IPS-18a (cell line): ENCODE results near the gene TUBB2B.

Source experiments
- H3K27ac ChIP-seq: one replicate; pipeline ENCODE4 v1.5.1; 2013; ENCODE audit warnings: low read length
- H3K27me3 ChIP-seq: one replicate; pipeline ENCODE4 v1.6.1; 2013; ENCODE audit warnings: mild to moderate bottlenecking, low read length; ENCODE audit not compliant: control insufficient read depth, insufficient read depth
- H3K36me3 ChIP-seq: one replicate; pipeline ENCODE4 v1.6.1; 2013; ENCODE audit warnings: low read depth, low read length; ENCODE audit not compliant: control insufficient read depth
- H3K4me1 ChIP-seq: one replicate; pipeline ENCODE4 v1.6.1; 2013; ENCODE audit warnings: low read depth, low read length; ENCODE audit not compliant: control insufficient read depth
- H3K4me3 ChIP-seq: one replicate; pipeline ENCODE4 v1.5.1; 2013; ENCODE audit warnings: low read length
- H3K9ac ChIP-seq: one replicate; pipeline ENCODE4 v1.6.1; 2013; ENCODE audit warnings: mild to moderate bottlenecking, low read length, moderate library complexity
- H3K9me3 ChIP-seq: one replicate; pipeline ENCODE4 v1.6.1; 2013; ENCODE audit warnings: low read depth, low read length; ENCODE audit not compliant: control insufficient read depth

The TUBB2B gene

DNA sequence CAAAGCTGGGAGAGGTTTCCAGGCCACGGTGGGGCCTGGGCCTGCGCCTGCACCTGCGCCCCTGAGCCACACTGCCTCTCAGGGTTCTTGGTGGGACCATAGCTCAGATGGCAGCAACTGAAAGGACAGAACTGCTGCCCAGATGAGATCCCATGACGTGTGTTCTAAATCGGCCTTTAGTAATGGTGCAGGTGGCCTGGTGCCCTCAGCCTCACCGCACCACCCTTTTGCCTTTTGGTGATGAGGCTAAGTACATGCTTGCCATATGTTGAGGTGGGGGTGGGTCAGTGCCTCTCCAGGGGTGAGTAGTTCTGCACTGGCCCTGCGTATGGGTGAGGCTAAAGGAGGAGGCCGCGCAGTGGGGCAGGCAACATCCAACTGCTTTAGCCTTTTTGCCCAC is 38.7 kb upstream of the TUBB2B start:
- H3K4me3 ChIP-seq, result no peak overlapping the region
- H3K9me3 ChIP-seq, result no peaks in the 10 kb centered on the region
- H3K27me3 ChIP-seq, result no peaks in the 10 kb centered on the region
- H3K27ac ChIP-seq, result no peak overlapping the region
- H3K36me3 ChIP-seq, result peaks cover 46% of the 10 kb centered on the region
- H3K9ac ChIP-seq, result no peak overlapping the region
- no peaks in the 10 kb centered on the region for H3K4me1 ChIP-seq

DNA sequence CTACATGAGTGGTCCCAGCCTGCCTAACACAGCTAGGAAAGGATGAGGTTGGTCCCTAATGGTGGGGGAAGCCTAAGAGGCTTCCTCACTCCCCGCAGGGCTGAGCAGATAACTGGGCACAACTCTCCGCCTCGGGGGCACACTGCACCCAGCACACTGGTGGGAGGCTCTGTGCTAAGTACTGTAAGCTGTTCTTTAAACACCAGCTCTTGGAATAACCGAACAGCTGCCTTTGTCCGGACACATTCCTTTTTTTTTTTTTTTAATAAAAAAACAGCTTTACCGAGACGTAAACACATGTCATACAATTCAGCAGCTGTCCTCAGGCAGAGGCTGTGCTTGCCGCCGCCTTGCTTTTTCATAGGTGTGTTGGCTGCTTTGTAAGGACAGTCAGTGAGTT is 38.2 kb upstream of the TUBB2B start:
- Histone ChIP-seq H3K36me3 (peaks cover 42% of the 10 kb centered on the region), H3K4me1 (peaks cover 3% of the 10 kb centered on the region), H3K9ac (no peak overlapping the region), H3K4me3 (no peak overlapping the region), H3K27ac (no peak overlapping the region), H3K9me3 (no peaks in the 10 kb centered on the region), H3K27me3 (no peaks in the 10 kb centered on the region)

DNA sequence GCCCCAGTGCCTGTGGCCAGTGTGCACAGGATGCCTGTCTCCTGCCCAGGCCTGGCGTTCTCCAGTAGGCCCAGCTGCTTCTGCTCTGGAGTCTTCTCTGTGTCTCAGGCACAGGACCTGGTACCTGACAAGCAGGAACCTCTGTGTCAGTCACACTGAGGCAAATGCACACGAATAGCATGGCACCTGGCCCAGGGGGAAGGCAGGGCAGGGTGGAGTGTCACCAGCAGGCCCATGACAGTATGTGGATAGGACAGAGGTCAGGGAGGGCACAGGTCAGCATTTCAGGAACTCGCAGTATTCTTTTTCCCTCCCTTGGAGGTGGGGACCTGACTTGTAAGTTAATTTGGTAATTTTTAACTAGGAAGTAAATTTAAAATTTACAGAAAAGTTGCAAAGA is 36.9 kb upstream of the TUBB2B start:
- peaks cover 7% of the 10 kb centered on the region for H3K4me1 ChIP-seq

DNA sequence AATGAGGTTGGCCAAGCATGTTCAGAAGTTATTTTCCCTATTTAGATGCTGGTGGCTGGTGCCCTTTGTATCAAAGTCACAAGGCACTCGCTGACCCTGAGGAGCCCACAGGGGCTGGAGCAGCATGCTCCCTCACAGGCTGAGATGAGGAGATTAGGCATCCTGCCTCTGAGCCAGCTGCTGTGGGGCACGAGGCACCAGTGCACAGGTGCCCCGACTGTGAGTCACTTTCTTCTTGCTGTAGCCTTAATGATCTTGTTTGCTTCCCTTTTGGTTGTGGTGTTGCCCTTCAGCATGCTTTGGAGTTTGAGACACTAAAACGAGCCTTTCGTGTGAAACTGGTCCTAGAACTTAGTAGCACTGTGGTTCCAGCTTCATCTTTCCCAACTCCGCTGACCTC is 35.6 kb upstream of the TUBB2B start:
- no peak overlapping the region for H3K27ac ChIP-seq
- H3K36me3 ChIP-seq, result peaks cover 24% of the 10 kb centered on the region

More for the DNA sequence above, 36.9 kb upstream of the TUBB2B start:
- H3K36me3 ChIP-seq, result peaks cover 34% of the 10 kb centered on the region
- H3K9me3 ChIP-seq, result no peaks in the 10 kb centered on the region
- no peak overlapping the region for H3K27ac ChIP-seq
- no peaks in the 10 kb centered on the region for H3K27me3 ChIP-seq
- no peak overlapping the region for H3K4me3 ChIP-seq
- no peak overlapping the region for H3K9ac ChIP-seq

DNA sequence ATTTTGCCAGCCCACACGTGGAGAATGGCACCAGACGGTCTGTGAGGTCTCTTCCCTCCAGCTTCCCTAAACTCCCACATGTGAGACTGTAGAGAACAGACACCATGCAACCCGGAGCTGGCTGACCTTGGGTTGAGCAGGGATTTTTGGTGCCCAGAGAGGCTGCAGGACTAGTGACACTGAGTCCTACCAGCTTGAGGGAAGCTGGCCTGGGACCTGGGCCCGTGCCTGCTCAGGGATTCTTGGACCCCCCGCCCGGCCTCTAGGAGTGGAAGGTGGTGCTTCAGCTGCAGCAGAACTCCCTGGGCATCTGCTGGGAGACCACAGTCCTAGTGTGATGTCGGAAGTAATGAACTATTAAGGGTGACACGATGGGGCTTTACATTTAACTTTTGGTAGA is 34.5 kb upstream of the TUBB2B start:
- peaks cover 18% of the 10 kb centered on the region for H3K36me3 ChIP-seq
- no peaks in the 10 kb centered on the region for H3K27me3 ChIP-seq
- H3K4me3 ChIP-seq, result no peak overlapping the region
- no peaks in the 10 kb centered on the region for H3K9me3 ChIP-seq
- H3K9ac ChIP-seq, result no peak overlapping the region
- no peak overlapping the region for H3K27ac ChIP-seq
- peaks cover 12% of the 10 kb centered on the region for H3K4me1 ChIP-seq

More for the DNA sequence above, 35.6 kb upstream of the TUBB2B start:
- Histone ChIP-seq H3K4me1 (peaks cover 10% of the 10 kb centered on the region), H3K9me3 (no peaks in the 10 kb centered on the region), H3K9ac (no peak overlapping the region), H3K27me3 (no peaks in the 10 kb centered on the region), H3K4me3 (no peak overlapping the region)

DNA sequence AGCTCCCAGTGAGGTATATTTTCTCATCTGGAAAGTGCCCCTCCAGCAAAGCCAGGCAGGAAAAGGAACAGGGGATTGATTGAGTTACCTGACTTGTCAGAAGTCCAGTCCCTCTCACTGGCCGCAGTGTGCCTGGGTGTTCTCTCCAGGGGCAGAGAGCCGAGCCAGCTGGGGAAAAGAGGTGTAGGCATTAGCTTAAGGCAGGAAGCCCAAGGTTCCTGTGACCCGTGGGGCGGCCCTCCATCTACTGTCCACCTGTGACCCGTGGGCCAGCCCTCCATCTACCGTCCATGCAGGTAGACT is 34.0 kb upstream of the TUBB2B start:
- Histone ChIP-seq H3K9ac (no peak overlapping the region), H3K4me1 (peaks cover 12% of the 10 kb centered on the region), H3K36me3 (peaks cover 18% of the 10 kb centered on the region), H3K9me3 (no peaks in the 10 kb centered on the region), H3K27ac (no peak overlapping the region), H3K27me3 (no peaks in the 10 kb centered on the region), H3K4me3 (no peak overlapping the region)

DNA sequence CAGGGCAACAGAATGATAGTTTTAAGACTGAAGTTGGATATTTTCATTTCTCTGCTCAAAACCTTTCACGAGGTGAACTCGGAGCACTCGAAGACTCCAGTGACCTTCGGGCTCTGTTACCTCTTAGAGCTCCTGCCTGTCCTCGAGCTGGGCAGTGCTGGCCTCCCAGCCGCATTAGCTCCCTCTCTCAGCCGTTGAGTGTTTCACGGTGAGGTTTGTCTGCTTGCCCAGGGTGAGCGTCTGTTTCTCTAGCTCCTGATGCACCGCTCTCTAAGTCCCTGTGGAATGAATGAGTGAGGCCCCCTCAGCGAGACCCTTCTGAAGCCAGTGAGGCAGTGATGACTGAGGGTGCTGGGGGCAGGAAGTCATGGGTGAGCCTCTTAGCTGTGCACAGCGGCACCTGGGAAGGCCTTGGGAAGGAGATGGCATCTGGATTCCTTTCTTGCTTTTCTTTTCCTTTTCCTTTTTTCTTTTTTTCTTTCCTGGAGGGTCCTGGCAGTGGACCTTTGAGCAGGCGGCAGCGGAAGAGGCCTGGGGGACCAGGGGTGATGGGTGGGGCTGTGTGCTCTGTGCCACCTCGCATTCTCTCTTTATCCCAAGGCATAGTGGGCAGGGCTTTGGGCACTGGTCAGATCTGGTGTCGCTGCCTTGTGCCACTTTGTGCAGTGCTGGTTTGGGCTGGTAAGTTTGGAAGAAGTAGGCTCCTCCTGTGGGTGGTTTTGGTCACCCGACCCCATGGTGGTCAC is 33.5 kb upstream of the TUBB2B start:
- no peak overlapping the region for H3K9ac ChIP-seq

DNA sequence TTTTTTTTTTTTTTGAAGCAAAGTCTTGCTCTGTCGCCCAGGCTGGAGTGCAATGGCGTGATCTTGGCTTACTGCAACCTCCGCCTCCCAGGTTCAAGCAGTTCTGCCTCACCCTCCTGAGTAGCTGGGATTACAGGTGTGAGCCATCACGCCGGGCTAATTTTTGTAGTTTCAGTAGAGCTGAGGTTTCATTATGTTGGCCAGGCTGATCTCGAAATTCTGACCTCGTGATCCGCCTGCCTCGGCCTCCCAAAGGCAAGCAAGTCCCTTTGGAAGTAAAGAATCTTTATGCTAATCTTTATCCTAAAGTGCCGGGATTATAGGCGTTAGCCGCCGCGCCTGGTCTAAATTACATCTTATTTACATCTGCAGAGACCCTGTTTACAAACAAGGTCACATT is 32.8 kb upstream of the TUBB2B start:
- Histone ChIP-seq H3K4me3 (peak overlapping the region; percentile 31), H3K36me3 (peaks cover 18% of the 10 kb centered on the region), H3K27ac (no peak overlapping the region), H3K9ac (no peak overlapping the region), H3K9me3 (no peaks in the 10 kb centered on the region), H3K4me1 (peaks cover 12% of the 10 kb centered on the region), H3K27me3 (no peaks in the 10 kb centered on the region)

More for the DNA sequence above, 33.5 kb upstream of the TUBB2B start:
- no peaks in the 10 kb centered on the region for H3K27me3 ChIP-seq
- H3K4me3 ChIP-seq, result peak overlapping the region; percentile 31
- H3K27ac ChIP-seq, result no peak overlapping the region
- H3K4me1 ChIP-seq, result peaks cover 12% of the 10 kb centered on the region
- no peaks in the 10 kb centered on the region for H3K9me3 ChIP-seq
- H3K36me3 ChIP-seq, result peaks cover 18% of the 10 kb centered on the region

DNA sequence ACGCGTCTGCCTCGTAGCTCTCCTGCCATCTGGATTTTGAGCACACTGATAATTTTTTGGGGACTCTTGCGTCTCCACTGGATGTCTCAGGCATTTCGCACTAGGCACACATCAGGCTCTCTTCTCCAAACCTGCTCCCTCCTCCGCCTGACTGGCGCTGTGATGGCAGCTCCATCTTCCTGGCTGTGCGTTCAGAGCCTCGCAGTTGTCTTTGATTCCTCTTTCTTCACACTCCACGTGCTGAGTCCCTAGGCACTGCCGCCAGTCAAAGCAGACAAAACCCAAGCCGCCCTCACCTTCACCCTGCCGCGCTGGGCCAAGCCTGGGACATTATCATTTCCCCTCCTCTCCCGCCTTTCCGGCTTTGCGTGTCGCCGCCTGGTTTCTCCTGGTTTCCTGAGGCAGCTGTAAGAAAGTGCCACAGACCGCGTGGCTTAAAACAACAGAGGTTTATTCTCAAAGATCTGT is 32.1 kb upstream of the TUBB2B start:
- Histone ChIP-seq H3K27ac (peak overlapping the region; percentile 65), H3K27me3 (no peaks in the 10 kb centered on the region), H3K9me3 (no peaks in the 10 kb centered on the region), H3K36me3 (peaks cover 11% of the 10 kb centered on the region), H3K4me1 (peaks cover 12% of the 10 kb centered on the region), H3K9ac (peak overlapping the region; percentile 86), H3K4me3 (peak overlapping the region; percentile 90)

DNA sequence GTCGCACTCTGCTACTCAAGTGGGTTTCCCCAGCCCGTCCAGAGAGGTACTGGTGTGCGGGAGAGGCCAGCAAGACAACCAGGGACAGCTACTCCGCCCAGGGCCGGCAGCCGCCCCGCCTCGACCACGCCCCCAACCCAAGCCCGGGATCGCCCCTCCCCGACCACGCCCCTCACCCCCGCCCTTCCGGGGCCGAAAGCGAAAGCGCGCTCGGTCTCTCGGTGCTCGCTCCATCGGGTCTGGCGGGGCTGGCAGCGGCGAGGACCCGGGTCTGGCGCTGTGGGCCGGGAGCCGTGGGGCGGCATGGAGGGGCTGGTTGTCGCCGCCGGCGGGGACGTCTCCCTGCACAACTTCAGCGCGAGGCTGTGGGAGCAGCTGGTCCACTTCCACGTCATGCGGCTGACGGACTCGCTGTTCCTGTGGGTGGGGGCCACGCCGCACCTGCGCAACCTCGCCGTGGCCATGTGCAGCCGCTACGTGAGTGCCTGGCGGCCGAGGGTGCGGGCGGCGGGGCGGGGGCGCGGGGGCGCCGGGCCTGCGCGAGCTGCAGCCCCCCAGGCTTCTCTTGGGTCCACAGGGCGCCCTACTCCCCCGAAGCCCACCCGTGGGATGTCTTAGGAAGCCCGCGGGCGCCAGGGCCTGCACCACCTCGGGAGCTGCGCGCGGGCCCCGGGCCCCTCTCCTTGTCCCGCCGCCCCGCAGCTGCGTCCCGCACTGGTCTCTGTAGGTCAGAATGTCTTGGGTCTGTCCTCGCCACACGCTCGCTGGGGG is 31.5 kb upstream of the TUBB2B start, which contains the start of gene PSMG4:
PSMG4 (plus strand) TSS at position 228 of the 771 bp plus-strand sequence; CDS start at position 304, 76 bp downstream.
- H3K27me3 ChIP-seq, result no peaks in the 10 kb centered on the region
- H3K27ac ChIP-seq, result peak within 1 kb of the TSS; percentile 65
- H3K9ac ChIP-seq, result peak within 1 kb of the TSS; percentile 86
- H3K4me3 ChIP-seq, result peak within 1 kb of the TSS; percentile 90
- peaks cover 12% of the 10 kb centered on the region for H3K4me1 ChIP-seq
- H3K9me3 ChIP-seq, result no peaks in the 10 kb centered on the region
- peaks cover 4% of the 10 kb centered on the region for H3K36me3 ChIP-seq

DNA sequence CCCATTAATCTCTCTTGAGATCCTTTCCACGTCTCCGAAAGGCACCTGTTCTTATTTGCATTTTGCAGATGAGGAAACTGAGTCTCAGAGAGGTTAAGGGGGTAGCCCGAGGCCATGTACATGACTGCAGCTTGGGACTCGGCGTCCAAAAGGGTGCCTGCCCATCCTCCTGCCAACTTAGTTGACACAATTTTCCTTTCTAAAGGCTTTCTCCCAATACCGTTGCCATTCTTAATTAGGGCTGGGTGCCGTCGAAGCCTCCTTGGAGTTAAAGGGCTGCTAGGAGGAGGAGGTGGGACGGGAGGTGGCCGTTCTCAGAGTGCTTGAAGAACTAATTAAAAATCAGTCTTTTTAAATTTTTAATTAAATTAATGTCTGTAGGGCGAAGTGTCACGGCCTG is 30.7 kb upstream of the TUBB2B start:
- Histone ChIP-seq H3K27me3 (no peaks in the 10 kb centered on the region), H3K4me3 (peak overlapping the region; percentile 43), H3K9ac (no peak overlapping the region), H3K9me3 (no peaks in the 10 kb centered on the region), H3K36me3 (no peaks in the 10 kb centered on the region), H3K27ac (no peak overlapping the region), H3K4me1 (peaks cover 12% of the 10 kb centered on the region)
